BLaER1 (cell line): Measurements from ENCODE around the gene ORC3.

Source experiments
- H3K27ac ChIP-seq: shearing (Covaris generic); formaldehyde crosslinking; 2 replicates; pipeline ENCODE4 v1.8.1; 2022
- H3K27me3 ChIP-seq: shearing (Covaris generic); formaldehyde crosslinking; 2 replicates; pipeline ENCODE4 v1.8.1; 2022
- H3K36me3 ChIP-seq: shearing (Covaris generic); formaldehyde crosslinking; 2 replicates; pipeline ENCODE4 v1.8.1; 2022
- H3K4me1 ChIP-seq: shearing (Covaris generic); formaldehyde crosslinking; 2 replicates; pipeline ENCODE4 v1.8.1; 2022
- H3K4me2 ChIP-seq: shearing (Covaris generic); formaldehyde crosslinking; 2 replicates; pipeline ENCODE4 v1.8.1; 2022
- H3K4me3 ChIP-seq: shearing (Covaris generic); formaldehyde crosslinking; 2 replicates; pipeline ENCODE4 v1.8.1; 2022
- H3K9ac ChIP-seq: shearing (Covaris generic); formaldehyde crosslinking; 2 replicates; pipeline ENCODE4 v1.8.1; 2022
- H3K9me3 ChIP-seq: shearing (Covaris generic); formaldehyde crosslinking; 2 replicates; pipeline ENCODE4 v1.8.1; 2022
- H4K20me1 ChIP-seq: shearing (Covaris generic); formaldehyde crosslinking; 2 replicates; pipeline ENCODE4 v1.8.1; 2022
- Cebpa-rat ChIP-seq: shearing (Covaris generic); IDR thresholded peaks from 2 replicates; pipeline ENCODE4 v1.8.1; 2022

The ORC3 gene

GRCh38 chr6:87655824-87656223 is 65.9 kb downstream of the ORC3 start:
- Histone ChIP-seq H3K4me1 (peaks cover 29% of the 10 kb centered on the region), H3K9ac (no peak overlapping the region), H3K27me3 (no peaks in the 10 kb centered on the region), H3K36me3 (no peaks in the 10 kb centered on the region), H3K27ac (peak overlapping the region; percentile 66), H4K20me1 (no peaks in the 10 kb centered on the region), H3K4me3 (no peak overlapping the region), H3K4me2 (no peak overlapping the region), H3K9me3 (no peaks in the 10 kb centered on the region)
- TF ChIP-seq Cebpa-rat = no peak

- H3K9ac ChIP-seq = no peak overlapping the region
- no peak for TF ChIP-seq Cebpa-rat
- no peaks in the 10 kb centered on the region for H4K20me1 ChIP-seq
- H3K36me3 ChIP-seq = 0 out of 2 replicates have a peak, but pooled peaks cover 4% of the 10 kb centered on the region
- H3K27ac ChIP-seq = peak overlapping the region; percentile 66
- H3K27me3 ChIP-seq = no peaks in the 10 kb centered on the region
- peak overlapping the region; percentile 43 for H3K4me2 ChIP-seq
- H3K4me3 ChIP-seq = no peak overlapping the region
- H3K9me3 ChIP-seq = no peaks in the 10 kb centered on the region
- peaks cover 29% of the 10 kb centered on the region for H3K4me1 ChIP-seq
Measured at GRCh38 chr6:87656857-87657256, 66.9 kb downstream of the ORC3 start.

GRCh38 chr6:87658516-87658915 is 68.6 kb downstream of the ORC3 start:
- no peak for TF ChIP-seq Cebpa-rat

GRCh38 chr6:87660226-87660911 is 70.4 kb downstream of the ORC3 start:
- Histone ChIP-seq H3K9ac (no peak overlapping the region), H4K20me1 (no peaks in the 10 kb centered on the region), H3K4me1 (peaks cover 27% of the 10 kb centered on the region), H3K36me3 (0 out of 2 replicates have a peak, but pooled peaks cover 4% of the 10 kb centered on the region), H3K27ac (no peak overlapping the region), H3K4me3 (no peak overlapping the region), H3K27me3 (no peaks in the 10 kb centered on the region), H3K4me2 (no peak overlapping the region), H3K9me3 (no peaks in the 10 kb centered on the region)
- no peak for TF ChIP-seq Cebpa-rat

More at GRCh38 chr6:87658516-87658915, 68.6 kb downstream of the ORC3 start:
- H3K4me3 ChIP-seq = no peak overlapping the region
- peaks cover 29% of the 10 kb centered on the region for H3K4me1 ChIP-seq
- no peaks in the 10 kb centered on the region for H4K20me1 ChIP-seq
- H3K9me3 ChIP-seq = no peaks in the 10 kb centered on the region
- H3K9ac ChIP-seq = no peak overlapping the region
- no peak overlapping the region for H3K27ac ChIP-seq
- no peak overlapping the region for H3K4me2 ChIP-seq
- 0 out of 2 replicates have a peak, but pooled peaks cover 4% of the 10 kb centered on the region for H3K36me3 ChIP-seq
- H3K27me3 ChIP-seq = no peaks in the 10 kb centered on the region

DNA sequence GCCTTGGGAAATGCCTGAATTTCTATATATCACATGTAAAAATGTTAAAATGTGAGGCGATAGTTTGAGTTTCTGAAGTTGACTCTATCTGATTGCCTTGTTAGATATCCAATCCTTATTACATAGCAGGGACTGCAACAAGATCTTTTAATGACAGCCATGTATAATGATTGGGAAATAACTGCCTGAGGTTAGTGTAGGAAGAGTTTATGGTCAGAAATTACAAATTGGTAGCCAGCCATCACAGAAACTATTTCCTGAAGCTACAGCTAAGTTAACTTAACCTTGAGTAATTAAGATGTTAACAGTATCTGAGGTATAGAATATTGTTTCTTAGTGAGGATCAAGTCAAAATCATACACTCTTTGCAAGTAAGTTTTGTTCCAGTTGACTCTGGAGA is 71.1 kb downstream of the ORC3 start:
- Histone ChIP-seq H3K4me1 (peaks cover 21% of the 10 kb centered on the region), H3K4me3 (no peak overlapping the region), H3K27me3 (no peaks in the 10 kb centered on the region), H3K27ac (no peak overlapping the region), H3K36me3 (0 out of 2 replicates have a peak, but pooled peaks cover 4% of the 10 kb centered on the region), H4K20me1 (no peaks in the 10 kb centered on the region), H3K9me3 (no peaks in the 10 kb centered on the region), H3K9ac (no peak overlapping the region), H3K4me2 (no peak overlapping the region)
- no peak for TF ChIP-seq Cebpa-rat

GRCh38 chr6:87661503-87661902 is 71.6 kb downstream of the ORC3 start:
- no peak for TF ChIP-seq Cebpa-rat
- Histone ChIP-seq H3K9me3 (no peaks in the 10 kb centered on the region), H3K27me3 (no peaks in the 10 kb centered on the region), H3K36me3 (0 out of 2 replicates have a peak, but pooled peaks cover 4% of the 10 kb centered on the region), H3K4me3 (no peak overlapping the region), H3K4me1 (peaks cover 16% of the 10 kb centered on the region), H3K9ac (no peak overlapping the region), H4K20me1 (no peaks in the 10 kb centered on the region), H3K27ac (no peak overlapping the region), H3K4me2 (no peak overlapping the region)

DNA sequence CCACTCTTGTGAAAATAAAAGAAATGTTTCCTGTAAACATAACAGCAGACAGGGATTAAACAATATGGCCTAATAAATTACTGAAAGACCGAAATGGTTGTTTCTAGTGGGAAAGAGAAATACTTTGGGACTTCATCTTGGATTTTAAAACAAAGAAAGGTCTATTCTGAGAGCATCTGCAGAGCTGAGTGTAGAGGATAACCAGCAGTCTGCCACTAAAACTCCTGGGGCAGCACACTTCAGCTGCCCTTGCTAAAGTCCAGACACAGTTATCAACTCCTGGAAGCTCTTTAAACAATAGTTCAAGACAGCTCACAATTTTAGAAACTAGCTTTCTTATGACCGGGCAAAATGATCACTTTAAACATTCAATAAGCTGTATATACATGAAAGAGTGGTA is 73.5 kb downstream of the ORC3 start:
- no peak overlapping the region for H3K9ac ChIP-seq
- no peak overlapping the region for H3K27ac ChIP-seq
- no peaks in the 10 kb centered on the region for H4K20me1 ChIP-seq
- H3K27me3 ChIP-seq = no peaks in the 10 kb centered on the region
- H3K9me3 ChIP-seq = no peaks in the 10 kb centered on the region
- TF ChIP-seq Cebpa-rat = no peak
- H3K4me1 ChIP-seq = no peaks in the 10 kb centered on the region
- no peak overlapping the region for H3K4me3 ChIP-seq
- H3K4me2 ChIP-seq = no peak overlapping the region
- 0 out of 2 replicates have a peak, but pooled peaks cover 6% of the 10 kb centered on the region for H3K36me3 ChIP-seq

GRCh38 chr6:87664921-87665485 is 75.1 kb downstream of the ORC3 start:
- no peak for TF ChIP-seq Cebpa-rat
- Histone ChIP-seq H3K4me3 (no peak overlapping the region), H3K4me2 (no peak overlapping the region), H3K27ac (no peak overlapping the region), H3K9ac (no peak overlapping the region), H3K27me3 (no peaks in the 10 kb centered on the region), H3K9me3 (no peaks in the 10 kb centered on the region), H4K20me1 (no peaks in the 10 kb centered on the region), H3K4me1 (no peaks in the 10 kb centered on the region), H3K36me3 (0 out of 2 replicates have a peak, but pooled peaks cover 7% of the 10 kb centered on the region)

GRCh38 chr6:87667032-87667431 is 77.1 kb downstream of the ORC3 start:
- no peak overlapping the region for H3K27ac ChIP-seq
- H3K9ac ChIP-seq = no peak overlapping the region
- H3K36me3 ChIP-seq = 0 out of 2 replicates have a peak, but pooled peaks cover 10% of the 10 kb centered on the region
- no peaks in the 10 kb centered on the region for H4K20me1 ChIP-seq
- no peak overlapping the region for H3K4me3 ChIP-seq
- no peaks in the 10 kb centered on the region for H3K9me3 ChIP-seq
- no peak for TF ChIP-seq Cebpa-rat
- no peaks in the 10 kb centered on the region for H3K4me1 ChIP-seq
- H3K27me3 ChIP-seq = no peaks in the 10 kb centered on the region
- H3K4me2 ChIP-seq = no peak overlapping the region

GRCh38 chr6:87668013-87668412 is 78.1 kb downstream of the ORC3 start:
- no peaks in the 10 kb centered on the region for H3K9me3 ChIP-seq
- no peak overlapping the region for H3K9ac ChIP-seq
- no peak overlapping the region for H3K27ac ChIP-seq
- no peak overlapping the region for H3K4me2 ChIP-seq
- H3K36me3 ChIP-seq = peaks cover 15% of the 10 kb centered on the region; the same call in 1 of the 2 replicates
- H4K20me1 ChIP-seq = no peaks in the 10 kb centered on the region
- no peak overlapping the region for H3K4me3 ChIP-seq
- no peaks in the 10 kb centered on the region for H3K4me1 ChIP-seq
- TF ChIP-seq Cebpa-rat = no peak
- H3K27me3 ChIP-seq = no peaks in the 10 kb centered on the region
